Kidney epithelial cell (primary cell): ENCODE results near the gene PAQR9. TPM values are rescaled to one million over a fixed set of nuclear protein-coding genes. Genes with fewer than 3 reads are reported as not detected.
A peak's percentile ranks its signal among the peaks of the same experiment; 100 is the strongest.

ENCODE experiments used
- DNase-seq: peaks from one replicate; pipeline ENCODE4 v3.0.0-alpha.2; 2010; ENCODE audit warnings: low read depth
- H3K27me3 ChIP-seq: 2 replicates; pipeline ENCODE4 v1.6.0; 2011; ENCODE audit warnings: low read length; ENCODE audit not compliant: control insufficient read depth, insufficient read depth
- H3K36me3 ChIP-seq: 2 replicates; pipeline ENCODE4 v1.5.1; 2011; ENCODE audit warnings: low read length; ENCODE audit not compliant: control insufficient read depth, insufficient read depth
- H3K4me3 ChIP-seq: 2 replicates; pipeline ENCODE4 v1.5.1; 2011; ENCODE audit warnings: low read depth, mild to moderate bottlenecking, control low read depth, low read length
- total RNA-seq: library from RNA; depleted of rRNA; stranded (reverse); fragments of >200 nt; gene quantifications from 2 replicates; pipeline ENCODE4 v1.2.3, GENCODE V29; 2015
- TF ChIP-seq, protein P1 (sequence below): IDR thresholded peaks from 2 replicates; pipeline ENCODE4 v1.5.1; 2011; ENCODE audit warnings: mild to moderate bottlenecking, moderate library complexity, low read length, control low read depth, inconsistent platforms; ENCODE audit not compliant: insufficient read depth, poor library complexity, severe bottlenecking

The PAQR9 gene
- total RNA-seq, 1 donor from 2014 or later = 0.08 TPM

DNA sequence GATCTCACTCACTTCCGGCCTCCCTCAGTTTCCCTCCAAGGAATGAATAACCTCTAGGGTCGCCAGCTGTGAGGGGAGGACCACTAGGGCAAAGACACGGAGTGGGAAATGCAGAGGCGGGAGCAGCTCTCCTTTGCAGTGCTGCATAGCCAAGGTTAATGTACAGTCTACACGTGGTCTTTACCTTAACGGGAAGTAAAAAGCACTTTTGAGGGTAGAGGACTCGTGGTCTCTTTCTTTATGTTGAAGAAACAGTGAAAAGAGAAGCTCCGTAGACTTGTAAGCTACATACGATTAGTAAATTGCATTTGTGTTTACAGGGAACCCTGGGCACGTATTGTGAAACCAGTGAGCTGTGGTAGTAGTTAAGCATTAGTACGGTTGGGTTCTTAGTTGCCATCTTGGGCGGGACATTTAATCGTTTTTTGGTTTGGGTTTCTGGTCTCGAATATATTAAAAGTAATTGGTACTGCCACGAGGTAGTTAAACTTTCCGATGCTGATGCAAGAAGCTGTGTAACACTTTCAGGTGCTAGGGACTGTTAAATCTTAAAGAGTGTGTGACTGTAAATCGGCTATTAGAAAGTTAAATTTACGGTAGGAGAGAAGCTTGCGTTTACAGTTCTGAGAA, 38.7 kb upstream of the PAQR9 start:
- TF ChIP-seq, protein P1, sequence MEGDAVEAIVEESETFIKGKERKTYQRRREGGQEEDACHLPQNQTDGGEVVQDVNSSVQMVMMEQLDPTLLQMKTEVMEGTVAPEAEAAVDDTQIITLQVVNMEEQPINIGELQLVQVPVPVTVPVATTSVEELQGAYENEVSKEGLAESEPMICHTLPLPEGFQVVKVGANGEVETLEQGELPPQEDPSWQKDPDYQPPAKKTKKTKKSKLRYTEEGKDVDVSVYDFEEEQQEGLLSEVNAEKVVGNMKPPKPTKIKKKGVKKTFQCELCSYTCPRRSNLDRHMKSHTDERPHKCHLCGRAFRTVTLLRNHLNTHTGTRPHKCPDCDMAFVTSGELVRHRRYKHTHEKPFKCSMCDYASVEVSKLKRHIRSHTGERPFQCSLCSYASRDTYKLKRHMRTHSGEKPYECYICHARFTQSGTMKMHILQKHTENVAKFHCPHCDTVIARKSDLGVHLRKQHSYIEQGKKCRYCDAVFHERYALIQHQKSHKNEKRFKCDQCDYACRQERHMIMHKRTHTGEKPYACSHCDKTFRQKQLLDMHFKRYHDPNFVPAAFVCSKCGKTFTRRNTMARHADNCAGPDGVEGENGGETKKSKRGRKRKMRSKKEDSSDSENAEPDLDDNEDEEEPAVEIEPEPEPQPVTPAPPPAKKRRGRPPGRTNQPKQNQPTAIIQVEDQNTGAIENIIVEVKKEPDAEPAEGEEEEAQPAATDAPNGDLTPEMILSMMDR = no peak
- peak overlapping the region; percentile 95 for H3K4me3 ChIP-seq
- H3K36me3 ChIP-seq = no peaks in the 10 kb centered on the region
- H3K27me3 ChIP-seq = no peaks in the 10 kb centered on the region
- DNase-seq = no peak

DNA sequence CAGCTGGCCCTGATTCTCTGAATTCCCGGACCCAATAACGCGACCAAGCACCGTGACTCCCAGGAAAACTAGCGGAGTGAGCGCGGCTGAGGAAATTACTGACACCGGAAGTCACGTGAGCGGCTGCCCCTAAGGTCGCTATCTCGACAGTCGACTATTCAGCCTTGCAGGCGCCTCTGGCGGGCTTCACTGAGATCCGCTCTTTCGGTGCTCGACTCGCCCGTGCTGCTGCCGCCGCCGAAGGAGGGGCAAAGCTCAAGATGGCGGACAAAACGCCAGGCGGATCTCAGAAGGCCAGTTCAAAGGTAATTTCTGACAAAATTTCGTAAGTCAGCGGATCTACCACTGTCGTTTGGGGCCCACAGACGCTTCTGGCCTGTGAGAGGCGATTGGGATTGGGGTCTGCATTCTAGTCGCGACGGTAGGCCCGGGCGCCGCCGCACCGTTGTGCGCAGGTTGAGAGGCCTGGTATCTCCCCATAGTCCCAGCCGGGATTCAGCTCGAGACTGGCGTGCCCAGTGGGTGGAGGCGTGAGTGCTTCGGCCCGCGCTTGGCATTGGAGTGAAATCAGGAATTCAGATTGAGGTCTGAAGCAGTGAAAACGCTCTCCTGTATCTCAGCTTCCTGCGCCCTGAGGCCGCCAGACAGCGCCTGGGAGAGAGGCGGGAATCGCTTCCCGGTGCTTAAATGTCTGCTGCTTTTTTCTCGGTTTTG, 38.1 kb upstream of the PAQR9 start, which contains the start of gene U2SURP:
U2SURP (plus strand) TSS at position 202 of the 714 bp plus-strand sequence; CDS start at position 261, 59 bp downstream.
- TF ChIP-seq, protein P1 = no peak
- Histone ChIP-seq H3K36me3 (no peaks in the 10 kb centered on the region), H3K4me3 (peak within 1 kb of the TSS; percentile 95), H3K27me3 (no peaks in the 10 kb centered on the region)
- peak; percentile 86 for DNase-seq

DNA sequence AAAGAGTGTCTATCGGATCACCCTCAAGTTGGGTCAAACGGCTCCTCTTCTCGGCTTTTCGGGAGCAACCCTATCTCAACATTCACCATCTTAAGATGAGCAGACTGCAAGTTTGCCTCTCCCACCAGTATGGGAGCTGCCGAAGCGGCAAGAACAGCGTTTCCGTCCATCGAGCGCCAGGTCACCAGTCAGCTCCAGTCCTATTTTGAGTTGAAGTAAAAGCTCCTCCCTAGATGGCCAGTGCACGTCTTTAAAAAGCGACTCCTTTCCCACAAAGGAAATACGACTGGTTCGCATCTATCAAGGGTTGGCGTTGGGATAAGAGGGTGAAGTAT, 37.5 kb upstream of the PAQR9 start:
- Histone ChIP-seq H3K27me3 (no peaks in the 10 kb centered on the region), H3K36me3 (no peaks in the 10 kb centered on the region), H3K4me3 (peak overlapping the region; percentile 95)
- no peak for DNase-seq
- TF ChIP-seq, protein P1 = no peak

DNA sequence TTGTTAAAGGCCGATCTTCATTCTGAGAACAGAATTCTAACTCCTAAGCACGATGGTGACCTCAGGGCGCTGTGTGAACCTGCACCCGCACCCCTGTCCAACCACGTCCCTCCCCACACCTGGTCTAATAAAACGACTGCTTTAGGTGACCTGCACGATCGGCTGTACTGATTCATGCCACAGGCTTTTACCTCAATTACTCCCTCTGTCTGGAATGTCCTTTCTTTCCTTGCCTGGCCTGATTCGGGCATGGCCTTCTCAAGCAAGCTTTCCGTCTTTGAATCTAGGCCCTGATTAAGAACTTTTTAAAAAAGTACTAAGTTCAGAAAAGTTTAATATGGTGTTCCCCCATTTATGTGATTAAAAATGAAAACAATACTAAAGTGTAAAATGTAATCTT, 37.1 kb upstream of the PAQR9 start:
- peak; percentile 62 for DNase-seq
- Histone ChIP-seq H3K4me3 (peak overlapping the region; percentile 95), H3K36me3 (no peaks in the 10 kb centered on the region), H3K27me3 (no peaks in the 10 kb centered on the region)
- TF ChIP-seq, protein P1 = no peak

DNA sequence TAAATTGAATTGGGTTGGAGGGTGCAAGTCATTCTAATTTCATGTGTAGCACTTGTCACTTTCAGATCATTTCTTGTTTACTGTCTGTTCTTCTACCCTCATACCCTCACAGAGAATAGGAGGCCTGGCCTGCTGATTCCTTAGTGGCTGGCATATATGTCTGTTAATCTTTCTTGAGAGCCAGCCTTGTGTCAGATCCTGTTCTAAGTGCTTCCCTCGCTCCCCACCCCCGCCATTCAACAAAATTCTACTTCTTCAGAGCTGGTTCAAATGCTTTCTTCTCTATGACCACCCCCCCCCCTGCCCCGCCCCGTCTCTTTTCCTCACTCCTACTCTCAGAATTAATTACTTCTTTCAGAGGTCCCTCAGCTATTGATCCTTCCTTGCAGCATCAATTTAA, 36.4 kb upstream of the PAQR9 start:
- DNase-seq = no peak
- H3K4me3 ChIP-seq = peak overlapping the region; percentile 95
- TF ChIP-seq, protein P1 = no peak
- H3K27me3 ChIP-seq = no peaks in the 10 kb centered on the region
- H3K36me3 ChIP-seq = no peaks in the 10 kb centered on the region
